SIG-M5 treated with dmso at 0.1 percent for 504 hours (cell line): ENCODE measurements around the gene SETBP1.
A peak's percentile ranks its signal among the peaks of the same experiment; 100 is the strongest.

Experiments
- DNase-seq: peaks from one replicate; lab custom pipeline; 2025; ENCODE audit not compliant: unreplicated experiment; lab: John Stamatoyannopoulos, UW

Gene SETBP1

GRCh38 chr18:44754567-44754966, 73.9 kb downstream of the SETBP1 start:
- DNase-seq: no peak

- DNase-seq: peak; percentile 93
These were observed 78.4 kb downstream of the SETBP1 start for GRCh38 chr18:44758861-44759631.

- peak; percentile 19 for DNase-seq
These were observed 79.2 kb downstream of the SETBP1 start for GRCh38 chr18:44759925-44760342.

GRCh38 chr18:44761812-44762211, 81.1 kb downstream of the SETBP1 start:
- no peak for DNase-seq

DNA sequence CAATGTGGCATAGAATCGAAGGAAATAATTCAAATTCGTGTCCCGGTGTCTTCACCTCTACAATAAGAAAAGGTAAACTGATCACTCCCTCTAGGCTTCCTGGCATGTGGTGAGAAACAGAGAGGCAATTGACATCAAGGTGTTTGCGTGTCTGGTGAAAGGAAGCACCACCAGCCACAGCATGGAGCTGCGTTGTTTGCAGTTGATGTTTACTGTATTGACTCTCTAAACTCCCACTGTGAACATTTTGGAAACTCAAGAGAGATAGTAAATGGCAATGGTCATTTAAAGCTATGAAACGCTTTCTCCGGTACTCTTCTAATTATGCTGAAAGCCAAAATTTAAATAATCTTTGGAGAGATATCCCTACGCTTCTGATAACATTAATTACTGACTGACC, 82.6 kb downstream of the SETBP1 start:
- no peak for DNase-seq

- DNase-seq: no peak
These were observed 84.2 kb downstream of the SETBP1 start for GRCh38 chr18:44764863-44765262.

DNA sequence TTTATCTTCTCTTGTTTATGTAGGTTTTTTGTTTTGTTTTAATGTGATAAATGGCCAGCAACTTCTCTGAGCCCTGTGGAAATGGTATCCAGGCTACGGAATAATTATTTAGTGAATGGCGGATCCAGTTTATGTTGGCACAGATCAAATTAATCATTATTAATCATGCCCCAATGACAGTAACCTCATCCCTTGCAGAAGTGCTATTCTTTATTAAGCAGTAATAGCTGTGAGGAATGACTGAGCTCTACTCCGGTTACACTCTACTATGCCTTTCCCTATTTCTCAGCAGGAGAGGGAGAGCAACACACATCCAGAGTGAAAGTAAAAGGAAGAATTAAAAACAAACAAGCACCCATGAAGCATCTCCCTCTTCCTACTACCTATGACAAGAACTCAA, 84.8 kb downstream of the SETBP1 start:
- no peak for DNase-seq

DNA sequence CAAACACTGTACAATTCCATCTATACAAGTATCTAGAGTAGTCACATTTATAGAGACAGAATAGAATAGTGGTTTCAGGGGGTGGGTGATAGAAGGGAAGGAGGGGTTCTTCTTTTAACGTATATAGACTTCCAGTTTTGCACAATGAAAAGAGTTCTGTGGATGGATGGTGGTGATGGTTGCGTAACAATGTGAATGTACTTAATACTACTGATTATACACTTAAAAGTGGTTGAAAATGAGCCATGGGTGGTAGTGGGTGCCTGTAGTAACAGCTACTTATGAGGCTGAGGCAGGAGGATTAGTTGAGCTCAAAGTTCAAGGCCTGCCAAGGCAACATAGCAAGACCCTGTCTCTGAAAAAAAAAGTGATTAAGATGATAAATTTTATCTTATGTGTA, 85.8 kb downstream of the SETBP1 start:
- peak; percentile 2 for DNase-seq

DNA sequence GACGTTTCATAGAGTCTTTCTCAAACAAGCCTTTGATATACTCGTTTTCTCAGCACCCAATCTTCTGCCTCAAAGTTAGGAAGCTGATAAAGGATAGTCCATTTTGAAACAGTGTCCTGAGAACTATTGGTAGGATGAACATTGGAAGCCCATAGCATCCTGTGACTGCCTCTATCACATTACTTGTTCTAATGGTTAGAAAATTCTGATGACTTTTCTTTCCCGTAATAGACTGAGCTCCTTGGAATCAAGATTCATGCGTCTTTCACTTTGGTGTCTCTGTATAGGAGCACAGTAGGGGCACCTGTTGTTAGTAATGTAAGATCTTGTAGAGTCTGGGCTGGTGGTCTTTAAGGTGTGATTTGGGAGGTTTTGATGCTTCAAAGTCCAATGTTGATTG, 87.1 kb downstream of the SETBP1 start:
- DNase-seq: no peak

DNA sequence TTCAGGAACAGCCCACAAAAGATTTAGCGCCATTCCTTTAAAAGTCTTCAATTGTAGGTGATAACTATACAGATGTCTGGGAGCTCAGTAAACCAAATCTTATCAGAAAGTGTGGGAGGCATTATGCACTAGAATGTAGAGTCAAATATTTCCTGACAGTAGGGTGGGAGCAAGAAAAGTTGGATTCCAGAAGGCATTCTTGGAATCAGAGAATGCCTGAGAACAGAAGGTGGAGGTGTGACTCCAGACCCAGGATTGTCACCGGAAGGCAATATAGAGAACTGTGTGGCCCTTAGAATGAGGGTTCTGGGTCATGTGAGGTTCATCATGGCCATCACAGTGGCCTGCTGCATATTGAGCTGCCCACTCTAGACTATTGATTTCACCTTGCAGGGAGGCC, 90.0 kb downstream of the SETBP1 start:
- DNase-seq: no peak

DNA sequence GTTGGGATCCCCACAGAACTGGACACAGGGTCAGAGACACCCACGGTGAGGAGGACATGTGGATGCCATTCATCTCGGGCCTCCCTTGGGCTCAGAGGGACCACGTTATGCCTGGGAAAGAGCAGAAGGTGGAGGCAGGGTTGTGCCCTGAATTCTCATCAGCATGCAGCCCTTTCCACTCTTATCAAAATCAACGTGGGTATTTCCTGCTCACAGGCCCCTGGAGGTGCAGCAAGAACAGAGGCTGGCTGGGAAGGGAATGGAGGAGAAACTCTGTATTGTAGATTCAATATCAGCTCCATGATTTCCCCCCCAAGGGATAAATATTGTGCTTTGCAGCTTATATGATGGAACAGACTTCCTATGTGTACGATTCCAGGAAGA, 90.9 kb downstream of the SETBP1 start:
- no peak for DNase-seq

DNA sequence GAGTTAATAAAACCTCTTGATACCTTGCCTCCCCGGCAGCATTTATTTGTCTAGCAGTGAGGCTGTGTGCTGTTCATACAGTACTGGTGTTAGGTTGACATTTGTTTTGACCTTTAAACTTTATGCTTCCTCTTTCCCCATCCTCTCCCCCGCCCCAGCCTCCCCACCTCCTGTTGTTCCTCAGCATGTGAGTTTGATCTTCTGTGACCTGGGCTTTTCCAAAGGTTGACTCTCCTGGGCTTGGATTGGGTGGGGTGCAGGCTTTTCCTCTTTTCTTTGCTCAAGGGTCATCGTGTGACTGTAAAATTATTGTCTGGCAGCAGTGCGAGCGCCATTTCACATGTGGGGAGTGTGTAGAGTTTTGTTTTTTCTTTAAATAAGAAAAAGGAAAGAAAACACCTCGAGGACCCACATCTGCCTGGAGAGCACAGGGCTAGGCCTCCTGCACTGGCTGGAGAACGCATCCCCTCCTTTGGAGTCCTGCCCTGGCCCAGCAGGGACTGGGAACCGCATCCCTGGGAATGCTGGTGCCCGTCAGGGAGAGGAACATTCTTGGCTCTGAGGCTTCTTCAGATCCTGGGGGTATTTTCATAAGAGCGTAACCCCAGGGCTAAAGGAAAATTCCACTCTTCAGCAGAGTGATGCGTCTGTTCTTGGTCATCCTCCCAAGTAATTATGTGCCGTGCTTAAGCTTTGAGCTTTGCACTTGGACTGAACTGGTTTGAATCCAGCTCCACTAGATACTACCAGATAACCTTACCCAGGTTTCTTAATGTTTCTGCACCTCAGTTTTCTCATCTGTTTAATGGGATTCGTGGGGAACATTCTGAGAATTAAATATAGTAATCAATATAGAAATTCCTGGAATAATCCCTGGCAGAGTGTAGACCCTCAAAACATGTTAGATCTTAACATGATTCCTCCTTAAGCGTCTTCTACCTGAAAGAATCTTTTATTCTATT, 91.5 kb downstream of the SETBP1 start:
- peak; percentile 27 for DNase-seq

DNA sequence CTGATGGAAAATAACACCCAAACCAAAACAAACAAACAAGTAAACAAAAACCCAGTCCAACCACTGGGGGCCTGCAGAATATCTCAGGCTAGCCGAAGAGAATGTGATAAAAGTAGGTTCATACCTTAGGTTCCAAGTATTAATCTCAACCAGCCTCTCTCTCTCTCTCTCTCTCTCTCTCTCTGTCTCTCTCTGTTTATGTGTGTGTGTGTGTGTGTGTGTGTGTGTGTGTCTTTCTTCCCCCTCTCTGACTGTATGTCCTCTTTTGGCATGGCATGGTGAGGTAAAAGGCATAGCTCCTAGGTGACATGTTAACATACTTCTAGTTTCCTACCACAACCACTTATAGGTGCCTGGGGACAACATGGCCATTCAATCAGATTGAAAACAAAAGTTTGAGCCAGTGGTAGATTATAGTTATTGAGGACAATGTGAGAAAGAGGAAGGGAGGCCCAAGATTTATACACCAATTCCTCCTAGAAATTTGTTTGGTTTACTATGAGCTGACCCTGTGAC, 93.0 kb downstream of the SETBP1 start:
- no peak for DNase-seq

DNA sequence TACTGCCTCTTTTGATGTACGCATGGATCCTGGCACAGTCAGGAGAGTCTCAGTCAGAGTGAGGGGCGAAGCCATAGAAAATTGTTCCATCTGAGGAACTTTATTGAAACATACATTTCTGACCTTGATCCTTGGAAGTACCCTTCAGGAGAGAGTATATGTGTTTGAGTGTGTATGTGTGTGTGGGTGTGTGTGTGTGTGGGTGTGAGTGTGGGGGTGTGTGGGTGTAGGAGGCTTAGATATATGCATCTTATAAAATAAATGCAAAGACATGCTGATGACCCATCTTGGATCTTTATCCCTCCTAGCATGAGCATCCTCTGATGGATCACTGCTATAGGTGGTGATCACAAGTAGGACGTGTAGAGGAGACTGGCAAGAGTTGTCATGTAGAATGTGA, 93.5 kb downstream of the SETBP1 start:
- DNase-seq: no peak

DNA sequence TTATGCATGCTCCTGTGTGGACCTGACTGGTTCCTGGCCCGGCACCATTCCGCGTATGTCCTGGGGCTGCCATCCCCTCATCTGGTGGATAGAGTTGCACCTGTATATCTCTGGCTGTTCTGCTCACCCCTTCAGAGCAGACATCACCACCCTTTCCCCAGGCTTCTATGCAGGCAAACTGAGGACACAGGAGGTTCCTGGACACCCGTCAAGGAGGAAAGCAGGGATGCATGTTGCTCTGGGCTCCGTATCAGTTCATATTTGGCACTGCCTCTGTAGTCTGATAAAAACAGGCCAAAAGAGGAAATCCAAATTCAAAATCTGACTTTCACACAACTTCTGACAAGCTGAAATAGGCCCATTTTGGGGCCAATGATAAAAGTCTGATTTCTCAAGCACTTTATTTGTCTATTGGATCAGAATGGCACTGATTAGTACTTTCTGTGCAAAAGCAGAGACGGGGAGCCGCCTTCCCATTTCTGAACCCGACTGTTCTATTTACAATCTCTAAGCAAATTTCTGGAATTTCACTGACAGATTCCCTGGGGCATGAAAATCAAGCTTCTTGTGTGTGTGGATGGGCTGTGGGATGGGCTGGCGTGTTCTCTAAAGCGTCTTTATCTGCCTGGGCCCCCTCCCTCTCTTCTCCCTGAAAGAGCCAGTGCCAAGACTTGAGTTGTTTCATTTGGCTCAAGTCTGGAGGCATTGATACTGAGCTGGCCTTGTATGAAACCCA, 96.9 kb downstream of the SETBP1 start:
- no peak for DNase-seq

DNA sequence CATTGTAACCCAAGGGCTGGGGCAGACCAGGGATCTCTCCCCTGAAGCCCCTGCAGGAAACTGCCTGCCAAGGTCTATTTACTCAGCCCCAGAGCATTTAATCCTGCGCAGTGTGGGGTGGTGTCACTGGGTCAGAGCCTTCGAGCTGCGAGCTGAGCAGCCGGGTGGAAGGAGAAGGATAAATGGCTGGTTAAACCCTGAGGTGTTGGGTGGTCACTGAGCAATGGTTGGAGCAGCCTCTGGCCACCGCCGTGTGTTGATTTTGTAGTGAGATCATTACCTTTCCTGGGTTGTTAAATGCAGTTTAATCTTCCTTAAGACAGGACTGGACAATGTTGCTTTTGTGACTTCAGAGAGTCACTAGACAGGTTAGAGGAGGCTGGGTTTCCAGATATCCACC, 98.1 kb downstream of the SETBP1 start:
- DNase-seq: no peak

- DNase-seq: no peak
These were observed 99.1 kb downstream of the SETBP1 start for GRCh38 chr18:44779753-44780292.

DNA sequence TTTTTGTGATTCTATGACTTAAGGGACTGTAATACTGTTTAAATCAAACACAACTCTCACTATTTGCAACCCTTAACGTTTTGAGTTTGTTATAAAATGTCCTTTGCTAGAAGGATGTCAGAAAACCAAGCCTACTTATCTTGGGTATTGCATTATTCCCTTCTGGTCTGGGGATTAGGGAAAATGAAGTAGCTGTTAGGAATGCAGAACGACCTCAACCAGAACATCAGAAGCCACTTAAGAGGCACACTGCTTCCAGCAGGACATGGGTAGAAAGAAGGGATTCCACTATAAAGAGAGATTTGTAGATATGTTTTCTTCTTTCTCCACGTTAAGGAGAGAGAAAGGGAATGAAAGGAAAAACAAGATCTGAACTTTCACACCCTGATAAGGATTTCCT, 101.2 kb downstream of the SETBP1 start:
- DNase-seq: no peak

DNA sequence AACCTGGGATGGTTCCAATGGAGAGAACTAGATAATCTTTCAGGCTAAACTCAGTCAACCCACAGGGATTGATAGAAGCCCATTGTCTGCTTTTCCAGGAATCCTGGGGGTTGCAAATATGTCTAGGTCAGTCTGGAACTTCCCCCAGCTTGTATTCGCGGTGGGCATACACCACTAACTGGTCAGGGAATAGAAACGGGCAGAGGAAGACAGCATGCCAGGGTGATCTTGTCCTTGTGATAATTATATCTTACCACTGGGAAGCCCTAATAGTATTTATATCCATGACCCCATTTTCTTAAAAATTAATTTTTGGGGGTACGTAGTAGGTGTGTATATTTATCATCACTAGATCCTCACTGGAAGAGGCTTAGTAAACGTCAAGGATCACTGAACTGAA, 101.9 kb downstream of the SETBP1 start:
- no peak for DNase-seq

GRCh38 chr18:44783371-44783770, 102.7 kb downstream of the SETBP1 start:
- no peak for DNase-seq

DNA sequence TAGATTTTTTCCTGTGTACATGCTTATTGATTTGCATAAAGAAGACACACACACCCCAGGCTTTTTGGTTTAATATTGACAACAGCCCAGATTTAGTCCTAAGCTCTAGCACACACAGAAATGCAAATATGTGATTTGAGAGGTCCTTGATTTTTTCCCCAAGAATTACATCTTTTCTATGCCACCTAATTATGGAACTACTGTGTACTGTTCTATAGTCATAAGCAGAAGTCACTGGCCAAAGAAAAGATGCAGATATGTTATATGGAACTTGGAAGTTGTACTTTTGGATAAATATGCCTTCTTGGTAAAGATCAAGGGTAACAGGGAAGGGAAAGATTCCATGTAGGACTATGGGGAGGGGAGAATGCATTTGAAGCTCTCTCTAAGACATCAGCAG, 105.6 kb downstream of the SETBP1 start:
- no peak for DNase-seq
